MM.1S (cell line): ENCODE measurements around the gene DYNLRB1.

Source experiments
- DNase-seq: peaks from one replicate; pipeline ENCODE4 v3.0.0-alpha.2; 2015
- H2AFZ ChIP-seq: fragments of 300-600 bp; sonication (generic); 2 replicates; pipeline ENCODE4 v1.6.0; 2016; ENCODE audit warnings: antibody characterized with exemption, low read length
- H3F3A ChIP-seq: fragments of 300-600 bp; sonication (generic); 2 replicates; pipeline ENCODE4 v1.6.1; 2016; ENCODE audit warnings: mild to moderate bottlenecking, antibody characterized with exemption, low read length, moderate library complexity, mixed read lengths; ENCODE audit not compliant: insufficient read depth
- H3K27ac ChIP-seq: fragments of 300-600 bp; sonication (generic); 2 replicates; pipeline ENCODE4 v1.5.1; 2016; ENCODE audit warnings: mild to moderate bottlenecking, low read length
- H3K27me3 ChIP-seq: fragments of 300-600 bp; sonication (generic); replicated peaks from 2 replicates; pipeline ENCODE4 v1.6.0; 2016; ENCODE audit warnings: low read length; ENCODE audit not compliant: insufficient read depth
- H3K36me3 ChIP-seq: fragments of 300-600 bp; sonication (generic); replicated peaks from 2 replicates; pipeline ENCODE4 v1.6.1; 2016; ENCODE audit warnings: mild to moderate bottlenecking, low read length, mixed read lengths; ENCODE audit not compliant: insufficient read depth
- H3K4me1 ChIP-seq: fragments of 300-600 bp; sonication (generic); 2 replicates; pipeline ENCODE4 v1.6.1; 2016; ENCODE audit warnings: low read length, mixed read lengths
- H3K4me2 ChIP-seq: fragments of 300-600 bp; sonication (generic); 2 replicates; pipeline ENCODE4 v1.6.0; 2016; ENCODE audit warnings: low read depth, low read length
- H3K4me3 ChIP-seq: fragments of 300-600 bp; sonication (generic); 2 replicates; pipeline ENCODE4 v1.5.1; 2016; ENCODE audit warnings: low read length, mixed read lengths
- H3K79me2 ChIP-seq: fragments of 300-600 bp; sonication (generic); 2 replicates; pipeline ENCODE4 v1.6.1; 2016; ENCODE audit warnings: mixed run types, low read length, mixed read lengths
- H3K9ac ChIP-seq: fragments of 300-600 bp; sonication (generic); 2 replicates; pipeline ENCODE4 v1.6.1; 2016; ENCODE audit warnings: low read length, mixed read lengths
- H3K9me2 ChIP-seq: fragments of 300-600 bp; sonication (generic); replicated peaks from 2 replicates; pipeline ENCODE4 v1.6.1; 2016; ENCODE audit warnings: mild to moderate bottlenecking, low read length, mixed read lengths; ENCODE audit not compliant: insufficient read depth
- H3K9me3 ChIP-seq: fragments of 300-600 bp; sonication (generic); replicated peaks from 2 replicates; pipeline ENCODE4 v1.6.1; 2016; ENCODE audit warnings: mild to moderate bottlenecking, low read length, mixed read lengths; ENCODE audit not compliant: insufficient read depth
- H4K20me1 ChIP-seq: fragments of 300-600 bp; sonication (generic); 2 replicates; pipeline ENCODE4 v1.6.1; 2016; ENCODE audit warnings: mild to moderate bottlenecking, low read length, moderate library complexity, mixed read lengths; ENCODE audit not compliant: insufficient read depth
- CTCF ChIP-seq: fragments of 300-600 bp; sonication (generic); IDR thresholded peaks from 2 replicates; pipeline ENCODE4 v1.5.1; 2016; ENCODE audit warnings: antibody characterized with exemption, low read length, mixed read lengths
- EZH2 ChIP-seq: fragments of 300-600 bp; sonication (generic); optimal IDR thresholded peaks from 2 replicates; pipeline ENCODE3; 2017; ENCODE audit warnings: low read depth, mild to moderate bottlenecking, antibody characterized with exemption, low read length, mixed read lengths
- EZH2phosphoT487 ChIP-seq: fragments of 300-600 bp; sonication (generic); IDR thresholded peaks from 2 replicates; pipeline ENCODE4 v1.6.1; 2018; ENCODE audit warnings: antibody characterized with exemption, low read length

The DYNLRB1 gene

GRCh38 chr20:34525709-34526416 is 9.6 kb downstream of the DYNLRB1 start:
- no peaks in the 10 kb centered on the region for H3K27me3 ChIP-seq
- DNase-seq = no peak
- no peaks in the 10 kb centered on the region for H3K9me2 ChIP-seq
- H3K79me2 ChIP-seq = peaks cover 70% of the 10 kb centered on the region
- 0 out of 2 replicates have a peak, but pooled peaks cover 11% of the 10 kb centered on the region for H3K36me3 ChIP-seq
- H3K4me2 ChIP-seq = no peak overlapping the region
- no peaks in the 10 kb centered on the region for H3K9me3 ChIP-seq
- H3K4me3 ChIP-seq = no peak overlapping the region
- H4K20me1 ChIP-seq = peaks cover 5% of the 10 kb centered on the region; the same call in 1 of the 2 replicates
- no peak overlapping the region for H3K9ac ChIP-seq
- H2AFZ ChIP-seq = no peak overlapping the region
- H3F3A ChIP-seq = peaks cover 7% of the 10 kb centered on the region; the same call in 1 of the 2 replicates
- no peak overlapping the region for H3K27ac ChIP-seq
- H3K4me1 ChIP-seq = peaks cover 9% of the 10 kb centered on the region; the same call in 1 of the 2 replicates
- no peak for TF ChIP-seq EZH2phosphoT487
- TF ChIP-seq CTCF = no peak
- no peak for TF ChIP-seq EZH2

GRCh38 chr20:34526466-34526865 is 10.2 kb downstream of the DYNLRB1 start:
- Histone ChIP-seq H3F3A (peaks cover 7% of the 10 kb centered on the region; the same call in 1 of the 2 replicates), H3K9me2 (no peaks in the 10 kb centered on the region), H3K27me3 (no peaks in the 10 kb centered on the region), H3K27ac (no peak overlapping the region), H3K79me2 (peaks cover 68% of the 10 kb centered on the region), H3K4me1 (peaks cover 9% of the 10 kb centered on the region; the same call in 1 of the 2 replicates), H3K9ac (no peak overlapping the region), H3K4me2 (no peak overlapping the region), H2AFZ (no peak overlapping the region), H3K36me3 (0 out of 2 replicates have a peak, but pooled peaks cover 11% of the 10 kb centered on the region), H3K9me3 (no peaks in the 10 kb centered on the region), H3K4me3 (no peak overlapping the region), H4K20me1 (peaks cover 5% of the 10 kb centered on the region; the same call in 1 of the 2 replicates)
- TF ChIP-seq CTCF (no peak), EZH2 (no peak), EZH2phosphoT487 (no peak)
- DNase-seq = no peak

GRCh38 chr20:34527016-34527415 is 10.8 kb downstream of the DYNLRB1 start:
- no peaks in the 10 kb centered on the region for H3K9me2 ChIP-seq
- H3K9ac ChIP-seq = no peak overlapping the region
- H2AFZ ChIP-seq = no peak overlapping the region
- no peak for TF ChIP-seq EZH2
- TF ChIP-seq EZH2phosphoT487 = no peak
- TF ChIP-seq CTCF = no peak
- H3K4me1 ChIP-seq = peaks cover 9% of the 10 kb centered on the region; the same call in 1 of the 2 replicates
- 0 out of 2 replicates have a peak, but pooled peaks cover 11% of the 10 kb centered on the region for H3K36me3 ChIP-seq
- no peaks in the 10 kb centered on the region for H3K27me3 ChIP-seq
- no peak overlapping the region for H3K4me2 ChIP-seq
- peaks cover 67% of the 10 kb centered on the region for H3K79me2 ChIP-seq
- DNase-seq = no peak
- H3K27ac ChIP-seq = no peak overlapping the region
- H4K20me1 ChIP-seq = peaks cover 5% of the 10 kb centered on the region; the same call in 1 of the 2 replicates
- peaks cover 7% of the 10 kb centered on the region; the same call in 1 of the 2 replicates for H3F3A ChIP-seq
- H3K4me3 ChIP-seq = no peak overlapping the region
- no peaks in the 10 kb centered on the region for H3K9me3 ChIP-seq
